ENCODE results near the gene TAMM41.
"Not testable (repeated sequence)": the region's sequence is repeated elsewhere in the genome, so short reads cannot be mapped to it uniquely, and the experiment has no call there.

The TAMM41 gene

DNA sequence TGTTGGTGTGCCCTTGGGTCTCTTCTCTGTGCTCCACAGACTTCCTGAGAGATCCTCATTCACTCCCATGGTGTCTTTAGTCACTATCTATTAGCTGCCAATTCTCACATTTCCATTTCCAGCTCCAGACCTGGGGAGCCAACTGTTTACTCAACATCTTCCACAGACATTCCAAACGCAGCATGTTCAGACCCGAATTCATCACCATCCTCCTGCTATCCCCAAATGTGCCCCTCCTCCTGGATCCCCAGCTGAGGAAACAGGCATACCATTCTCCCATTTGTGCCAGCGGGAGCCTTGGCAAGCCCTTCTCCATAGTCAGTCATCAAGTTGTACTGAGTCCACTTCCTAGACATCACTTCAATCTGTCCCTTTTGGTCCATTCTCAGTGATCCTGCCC is 67.1 kb downstream of the TAMM41 start:
- no peak for DNase-seq (ENCODE audit: low spot score)
- TF ChIP-seq, protein P1, sequence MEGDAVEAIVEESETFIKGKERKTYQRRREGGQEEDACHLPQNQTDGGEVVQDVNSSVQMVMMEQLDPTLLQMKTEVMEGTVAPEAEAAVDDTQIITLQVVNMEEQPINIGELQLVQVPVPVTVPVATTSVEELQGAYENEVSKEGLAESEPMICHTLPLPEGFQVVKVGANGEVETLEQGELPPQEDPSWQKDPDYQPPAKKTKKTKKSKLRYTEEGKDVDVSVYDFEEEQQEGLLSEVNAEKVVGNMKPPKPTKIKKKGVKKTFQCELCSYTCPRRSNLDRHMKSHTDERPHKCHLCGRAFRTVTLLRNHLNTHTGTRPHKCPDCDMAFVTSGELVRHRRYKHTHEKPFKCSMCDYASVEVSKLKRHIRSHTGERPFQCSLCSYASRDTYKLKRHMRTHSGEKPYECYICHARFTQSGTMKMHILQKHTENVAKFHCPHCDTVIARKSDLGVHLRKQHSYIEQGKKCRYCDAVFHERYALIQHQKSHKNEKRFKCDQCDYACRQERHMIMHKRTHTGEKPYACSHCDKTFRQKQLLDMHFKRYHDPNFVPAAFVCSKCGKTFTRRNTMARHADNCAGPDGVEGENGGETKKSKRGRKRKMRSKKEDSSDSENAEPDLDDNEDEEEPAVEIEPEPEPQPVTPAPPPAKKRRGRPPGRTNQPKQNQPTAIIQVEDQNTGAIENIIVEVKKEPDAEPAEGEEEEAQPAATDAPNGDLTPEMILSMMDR (IDR thresholded peaks at IDR 0.05; ENCODE audit: extremely low read depth, insufficient read depth, missing control alignments) = no peak
- in situ Hi-C loops (cut with MboI; ENCODE audit: low pct_unique_long_range_greater_than_20kb, low sequenced_read_pairs, unreplicated experiment) = no loop called here

DNA sequence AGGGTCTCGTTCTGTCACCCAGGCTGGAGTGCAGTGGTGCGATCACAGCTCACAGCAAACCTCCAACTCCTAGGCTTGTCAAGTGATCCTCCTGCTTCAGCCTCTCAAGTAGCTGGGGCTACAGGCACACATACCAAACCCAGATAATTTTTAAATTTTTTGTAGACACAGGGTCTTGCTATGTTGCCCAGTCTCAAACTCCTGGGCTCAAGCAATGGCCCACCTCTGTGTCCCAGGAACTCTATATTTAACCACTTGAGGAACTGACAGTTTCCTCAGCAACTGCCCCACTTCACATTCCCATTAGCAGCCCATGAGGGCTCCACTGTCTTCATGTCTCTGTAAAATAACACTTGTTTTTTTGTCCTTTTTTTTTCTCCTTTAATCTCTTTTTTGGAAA is 68.4 kb downstream of the TAMM41 start:
- DNase-seq (ENCODE audit: low spot score) = no peak
- TF ChIP-seq, protein P1 (IDR thresholded peaks at IDR 0.05; ENCODE audit: extremely low read depth, insufficient read depth, missing control alignments) = no peak
- in situ Hi-C loops (cut with MboI; ENCODE audit: low pct_unique_long_range_greater_than_20kb, low sequenced_read_pairs, unreplicated experiment) = no loop called here

DNA sequence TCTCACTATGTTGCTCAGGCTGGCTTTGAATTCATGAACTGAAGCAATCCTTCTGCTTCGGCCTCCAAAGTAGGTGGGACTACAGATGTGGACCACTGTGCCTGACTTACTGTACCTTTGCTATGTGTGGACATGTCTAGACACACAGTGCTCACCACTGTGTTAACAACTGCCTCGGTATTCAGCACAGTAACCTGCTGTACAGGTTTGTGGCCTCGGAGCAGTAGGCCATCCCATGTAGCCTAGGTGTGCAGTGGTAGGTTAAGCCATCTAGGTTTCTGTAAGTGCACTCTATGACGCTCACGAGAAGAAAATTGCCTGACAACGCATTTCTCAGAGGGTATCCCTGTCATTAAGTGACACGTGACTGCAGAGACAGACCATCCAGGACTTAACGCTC is 70.3 kb downstream of the TAMM41 start:
- in situ Hi-C loops (cut with MboI; ENCODE audit: low pct_unique_long_range_greater_than_20kb, low sequenced_read_pairs, unreplicated experiment) = no loop called here
- TF ChIP-seq, protein P1 (IDR thresholded peaks at IDR 0.05; ENCODE audit: extremely low read depth, insufficient read depth, missing control alignments) = no peak
- DNase-seq (ENCODE audit: low spot score) = no peak

DNA sequence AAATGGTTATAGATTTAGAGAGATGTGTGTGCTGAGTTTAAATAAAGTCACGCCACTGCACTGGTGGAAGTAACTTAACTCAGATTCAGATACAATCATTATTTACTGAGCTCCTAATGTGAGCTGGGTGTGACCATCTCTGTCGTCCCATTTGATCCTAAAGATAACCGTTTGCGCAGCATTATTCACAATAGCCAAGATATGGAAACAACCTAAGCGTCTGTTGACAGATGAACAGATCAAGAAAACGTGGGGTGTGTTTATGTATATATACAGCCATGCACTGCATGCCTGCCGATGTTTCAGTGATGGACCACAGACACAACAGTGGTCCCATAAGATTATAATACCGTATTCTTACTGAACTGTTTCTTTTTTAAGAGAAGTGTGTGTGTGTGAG is 71.2 kb downstream of the TAMM41 start:
- no peak for DNase-seq (ENCODE audit: low spot score)
- in situ Hi-C loops (cut with MboI; ENCODE audit: low pct_unique_long_range_greater_than_20kb, low sequenced_read_pairs, unreplicated experiment) = no loop called here
- TF ChIP-seq, protein P1 (IDR thresholded peaks at IDR 0.05; ENCODE audit: extremely low read depth, insufficient read depth, missing control alignments) = no peak

DNA sequence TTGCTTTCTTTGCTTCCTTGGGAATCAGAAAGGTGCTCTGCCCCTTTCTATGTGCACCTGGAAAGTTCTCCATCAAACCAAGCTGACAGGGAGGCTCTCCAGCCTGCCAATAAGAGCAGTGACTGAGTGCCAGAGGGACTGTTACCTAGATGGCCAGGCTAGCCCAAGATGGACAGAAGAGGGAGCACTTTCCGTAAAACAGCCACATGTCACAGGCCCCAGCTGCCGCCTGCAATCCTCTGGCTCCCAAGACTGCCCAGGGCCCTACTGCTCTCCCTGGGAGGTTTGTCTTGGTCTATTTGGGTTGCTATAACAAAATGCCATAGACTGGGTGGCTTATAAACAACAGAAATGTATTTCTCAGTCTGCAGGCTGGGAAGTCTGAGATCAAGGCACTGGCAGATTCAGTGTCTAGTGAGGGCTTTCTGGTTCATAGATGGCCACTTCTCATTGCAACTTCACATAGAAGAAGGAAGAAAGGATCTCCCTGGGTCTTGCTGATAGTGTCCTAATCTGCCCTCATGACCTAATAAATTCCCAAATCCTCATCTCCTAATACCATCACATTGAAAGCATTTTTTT is 72.3 kb downstream of the TAMM41 start:
- in situ Hi-C loops (cut with MboI; ENCODE audit: low pct_unique_long_range_greater_than_20kb, low sequenced_read_pairs, unreplicated experiment) = no loop called here
- TF ChIP-seq, protein P1 (IDR thresholded peaks at IDR 0.05; ENCODE audit: extremely low read depth, insufficient read depth, missing control alignments) = no peak
- DNase-seq (ENCODE audit: low spot score) = no peak

DNA sequence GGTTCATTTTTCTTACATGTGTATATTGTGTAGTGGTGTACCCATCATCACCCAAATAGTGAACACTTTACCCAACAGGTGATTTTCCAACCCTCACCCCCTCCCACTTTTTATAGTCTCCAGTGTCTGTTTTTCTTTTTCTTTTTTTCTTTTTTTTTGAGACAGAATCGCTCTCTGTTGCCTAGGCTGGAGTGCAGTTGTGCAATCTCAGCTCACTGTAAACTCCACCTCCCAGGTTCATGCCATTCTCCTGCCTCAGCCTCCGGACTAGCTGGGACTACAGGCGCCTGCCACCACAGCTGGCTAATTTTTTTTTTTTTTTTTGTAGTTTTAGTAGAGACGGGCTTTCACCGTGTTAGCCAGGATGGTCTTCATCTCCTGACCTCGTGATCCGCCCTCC is 74.8 kb downstream of the TAMM41 start:
- DNase-seq (ENCODE audit: low spot score); in situ Hi-C loops (cut with MboI; ENCODE audit: low pct_unique_long_range_greater_than_20kb, low sequenced_read_pairs, unreplicated experiment): not testable (repeated sequence)

DNA sequence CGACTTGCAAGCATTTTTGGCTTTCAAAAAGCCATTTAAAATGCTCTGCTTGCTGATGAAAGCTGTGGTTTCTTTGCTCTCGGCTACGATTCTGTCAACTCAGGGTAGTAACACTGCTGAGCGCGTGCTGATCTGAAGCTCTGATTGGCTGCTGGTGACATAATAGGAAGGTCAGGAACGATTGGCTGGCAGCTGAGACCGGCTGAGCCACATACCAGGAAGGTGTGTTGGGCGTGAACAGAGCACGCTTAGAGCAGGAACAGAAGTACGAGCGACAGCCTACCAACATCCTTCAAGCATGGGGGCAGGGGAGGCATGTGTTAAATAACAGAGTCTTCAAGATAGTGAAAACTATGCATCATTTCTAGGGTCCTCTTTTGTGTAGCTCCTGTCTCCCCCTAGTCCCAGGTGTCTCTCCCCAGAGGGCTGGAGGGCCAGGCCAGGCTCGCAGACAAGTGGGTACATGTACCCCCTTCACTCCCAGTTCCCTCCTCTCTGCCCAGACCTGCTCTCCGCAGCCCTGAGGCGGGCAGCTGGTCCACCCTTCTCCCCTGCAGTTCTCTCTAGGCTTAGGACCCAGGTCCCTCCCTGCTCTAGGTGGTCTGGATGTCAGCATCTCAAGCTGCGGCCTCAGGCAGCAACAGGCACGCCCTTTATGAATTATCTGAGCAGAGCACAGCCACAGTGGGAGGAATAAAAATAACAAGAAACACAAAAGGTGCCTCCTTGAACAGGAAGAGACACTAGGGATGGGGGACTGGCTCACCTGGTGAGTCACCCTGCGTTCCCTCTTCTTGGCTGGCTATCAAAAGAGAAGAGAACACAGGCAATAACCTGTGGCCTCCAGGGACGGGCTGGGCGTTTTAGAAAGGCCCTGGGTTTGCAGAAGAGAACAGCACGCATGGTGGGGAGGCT is 76.0 kb downstream of the TAMM41 start:
- TF ChIP-seq, protein P1 (IDR thresholded peaks at IDR 0.05; ENCODE audit: extremely low read depth, insufficient read depth, missing control alignments) = no peak
- DNase-seq (ENCODE audit: low spot score) = peak; percentile 90
- in situ Hi-C loops (cut with MboI; ENCODE audit: low pct_unique_long_range_greater_than_20kb, low sequenced_read_pairs, unreplicated experiment) = no loop called here

All from GM13977 (cell line).